H1 (cell line): ENCODE measurements around the gene GLP1R. TPM values are rescaled to one million over a fixed set of nuclear protein-coding genes. Genes with fewer than 3 reads are reported as not detected.

Experiments
- BCL11A ChIP-seq, 2 experiments: IDR thresholded peaks; one replicate each; pipeline ENCODE4 v1.6.1; 2011; ENCODE audit warnings: low read depth in 2 of 2, low read length in 2 of 2, mild to moderate bottlenecking in 2 of 2
- CTCF ChIP-seq, 3 experiments: IDR thresholded peaks; 1 replicate in 2 of 3; 2 replicates in 1 of 3; pipeline versions ENCODE4 v1.5.1 to v1.6.1; 2011; ENCODE audit warnings: low read length in 3 of 3, mild to moderate bottlenecking in 3 of 3, inconsistent platforms in 2 of 3, low read depth in 1 of 3, moderate library complexity in 1 of 3; ENCODE audit not compliant: insufficient read depth in 1 of 3; ENCODE audit errors: control extremely low read depth in 1 of 3
- polyA plus RNA-seq, 7 experiments: library from polyadenylated mRNA; depleted of rRNA in 3 of 7; stranded (reverse) in 5 of 7; unstranded in 2 of 7; fragments of >200 nt in 5 of 7; fragments of 200-250 nt in 2 of 7; gene quantifications; 1 replicate in 5 of 7; 2 replicates in 1 of 7; 4 replicates in 1 of 7; pipeline versions ENCODE4 v1.2.1 to v1.2.3, GENCODE V29; 2011 to 2013; ENCODE audit warnings: missing spikeins in 2 of 7, mixed read lengths in 2 of 7
- total RNA-seq: library from RNA; stranded (reverse); fragmentation: NEBNext Ultra II Directional; extraction: Animal tissue kit (Norgen Biotek cat#: 25700); gene quantifications from 2 replicates; pipeline ENCODE4 v1.2.1, GENCODE V29; 2021

GLP1R gene
- total and polyA plus RNA-seq, 2 of the 8 experiments (the other 6 are each of a cell fraction or from before 2014, with no cell fraction given), result 2.6 to 2.7 TPM

GRCh38 chr6:39124114-39124513, 75.5 kb downstream of the GLP1R start (continued):
- TF ChIP-seq CTCF (IDR thresholded peaks at IDR 0.05; ENCODE audit: control extremely low read depth in 1 of 3, insufficient read depth in 1 of 3, low read depth in 1 of 3, low read length in 3 of 3) (no peak), BCL11A (IDR thresholded peaks at IDR 0.05; ENCODE audit: low read depth in 2 of 2, low read length in 2 of 2) (no peak)
